ENCODE data around the gene SH2D3C. TPM values are rescaled to one million over a fixed set of nuclear protein-coding genes. Genes with fewer than 3 reads are reported as not detected.

Gene SH2D3C
- total RNA-seq, 1 donor from 2014 or later: 3.4 TPM

DNA sequence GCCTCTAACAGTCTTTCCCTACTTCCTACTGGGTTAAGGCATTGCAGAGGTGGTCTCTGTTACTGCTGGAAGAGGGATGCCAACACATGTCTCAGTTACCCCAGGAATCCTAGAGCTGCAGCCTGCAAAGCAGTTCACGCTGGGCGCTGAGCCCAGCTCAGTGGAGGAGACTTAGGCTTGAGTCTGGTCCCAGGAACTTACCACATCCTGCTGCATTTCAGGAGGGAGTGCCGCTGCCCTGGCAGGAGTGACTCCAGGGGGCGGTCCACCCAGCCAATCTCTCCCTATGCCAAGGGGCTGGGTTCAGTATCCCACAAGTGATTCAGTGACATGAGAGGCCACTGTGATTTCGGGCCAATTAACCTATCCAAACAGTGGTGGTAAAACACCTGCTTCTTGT lies 55.0 kb downstream of the SH2D3C start:
- ATAC-seq (no peak), DNase-seq (ENCODE audit: low spot score) (no peak)

DNA sequence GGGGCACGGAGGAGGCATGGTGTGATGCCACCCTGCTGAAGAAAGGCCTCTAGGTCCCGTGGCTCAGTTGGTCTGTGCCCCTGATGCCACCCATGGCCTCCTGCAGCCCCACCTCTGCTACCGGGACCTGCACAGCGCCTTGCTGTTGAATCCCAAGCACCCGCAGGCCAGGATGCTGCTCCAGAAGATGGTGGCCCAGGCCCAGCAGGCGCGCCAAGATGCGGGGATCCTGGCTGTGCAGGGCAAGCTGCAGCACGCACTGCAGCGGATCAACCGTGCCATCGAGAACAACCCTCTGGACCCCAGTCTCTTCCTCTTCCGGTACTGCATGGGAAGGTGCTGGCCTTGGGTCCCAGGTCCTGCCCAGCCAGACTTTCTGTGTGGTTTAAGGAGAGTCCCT lies 55.5 kb downstream of the SH2D3C start:
- ATAC-seq (no peak), DNase-seq (ENCODE audit: low spot score) (no peak)

DNA sequence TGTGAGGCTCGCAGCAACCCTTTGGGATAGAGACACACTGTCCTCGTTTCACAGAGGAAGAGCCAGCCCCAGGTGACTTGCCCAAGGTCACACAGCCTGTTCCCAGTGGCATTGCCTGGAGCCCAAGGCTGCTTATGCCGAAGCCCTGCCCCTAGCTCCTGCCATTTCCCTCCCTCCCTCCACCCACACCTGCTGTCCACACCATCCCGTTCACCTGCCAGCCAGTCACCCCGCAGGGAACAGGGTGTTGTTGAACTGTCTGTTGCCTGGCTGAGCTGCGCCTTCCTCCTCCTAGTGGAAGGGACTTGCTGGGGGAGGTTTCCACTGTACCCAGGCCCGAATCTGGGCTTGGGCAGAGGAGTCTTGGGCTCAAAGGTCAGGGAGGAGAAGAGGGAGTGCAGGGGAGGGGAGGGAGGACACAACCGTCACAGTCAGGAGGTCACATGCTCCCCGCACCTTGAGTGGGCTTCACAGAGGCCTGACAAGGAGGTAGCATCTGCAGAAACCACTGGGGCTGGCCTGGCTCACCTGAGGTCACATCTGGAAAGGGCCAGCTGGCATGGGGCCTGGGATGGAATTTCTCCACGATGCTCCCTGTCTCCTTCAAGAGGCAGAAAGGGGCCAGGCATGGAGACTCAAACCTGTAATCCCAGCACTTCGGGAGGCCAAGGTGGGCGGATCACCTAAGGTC lies 56.3 kb downstream of the SH2D3C start:
- ATAC-seq: no peak
- DNase-seq (ENCODE audit: low spot score): no peak

DNA sequence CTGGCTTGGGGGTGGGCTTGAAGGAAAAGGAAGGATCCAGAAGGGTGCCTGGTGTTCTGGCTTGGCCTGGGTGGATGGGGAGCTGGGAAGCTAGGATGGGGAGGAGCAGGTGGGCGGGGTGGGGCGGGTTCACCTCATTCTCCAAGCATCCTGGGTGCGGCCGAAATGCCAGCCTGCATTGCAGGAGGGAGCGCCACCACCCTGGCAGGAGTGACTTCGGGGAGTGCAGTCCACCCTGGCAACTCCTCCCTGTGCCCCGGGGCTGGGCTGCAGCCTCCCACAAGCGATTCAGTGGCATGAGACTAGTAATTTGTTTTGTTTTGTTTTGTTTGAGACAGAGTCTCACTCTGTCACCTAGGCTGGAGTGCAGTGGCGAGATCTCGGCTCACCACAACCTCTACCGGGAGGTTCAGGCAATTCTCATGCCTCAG lies 57.1 kb downstream of the SH2D3C start:
- DNase-seq (ENCODE audit: low spot score) (no peak), ATAC-seq (no peak)

DNA sequence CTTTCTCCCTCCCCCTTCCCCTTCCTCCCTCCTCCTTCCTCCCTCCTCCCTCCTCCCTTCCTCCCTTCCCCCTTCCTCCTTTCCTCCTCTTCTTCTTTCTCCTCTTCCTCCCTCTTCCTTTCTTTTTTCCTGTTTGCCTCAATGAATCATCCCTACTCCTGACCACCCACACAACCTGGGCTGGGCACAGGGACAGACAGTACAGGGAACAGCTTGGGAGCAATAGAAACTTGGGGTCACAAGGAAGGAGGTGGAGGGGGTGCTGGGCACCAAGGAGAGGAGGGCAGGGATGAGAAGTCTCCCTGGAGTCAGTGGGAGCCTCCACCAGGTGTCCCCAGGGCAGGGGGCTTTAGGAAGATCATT lies 57.6 kb downstream of the SH2D3C start:
- ATAC-seq (no peak), DNase-seq (ENCODE audit: low spot score) (no peak)

DNA sequence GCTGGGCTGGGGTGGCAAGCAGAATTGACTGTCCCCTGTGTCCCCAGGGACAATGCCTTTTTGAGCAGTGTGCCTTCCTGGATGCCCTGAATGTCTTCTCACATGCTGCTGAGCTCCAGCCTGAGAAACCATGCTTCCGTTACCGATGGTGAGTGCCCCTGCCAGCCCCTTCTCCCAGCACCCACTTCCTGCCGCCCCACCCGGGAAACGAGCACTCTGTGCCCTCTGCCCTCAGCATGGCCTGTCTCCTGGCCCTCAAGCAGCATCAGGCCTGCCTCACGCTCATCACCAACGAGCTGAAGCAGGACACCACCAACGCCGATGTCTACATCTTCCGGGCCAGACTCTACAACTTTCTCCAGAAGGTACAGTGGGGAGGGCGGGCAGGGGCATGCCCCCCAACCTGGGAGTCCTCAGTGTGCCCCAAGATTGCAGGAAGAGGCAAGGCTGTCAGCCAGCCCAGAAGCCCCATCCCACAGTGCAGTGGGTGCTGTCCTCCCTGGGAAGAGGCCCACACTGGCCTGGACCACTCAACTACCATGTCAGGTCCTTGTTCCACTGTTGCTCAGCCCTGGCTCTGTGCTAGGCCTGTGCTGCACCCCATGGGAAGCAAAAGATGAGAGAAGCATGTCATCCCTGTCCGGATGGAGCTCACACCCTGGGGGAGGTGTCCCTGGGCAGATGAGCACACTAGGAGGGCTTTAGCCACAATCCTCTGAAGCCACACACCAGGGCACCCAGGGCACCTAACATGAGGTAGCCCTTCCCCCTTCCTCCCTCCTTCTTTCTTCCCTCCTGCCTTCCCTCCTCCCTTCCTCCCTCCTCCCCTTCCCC lies 58.2 kb downstream of the SH2D3C start:
- ATAC-seq: no peak
- DNase-seq (ENCODE audit: low spot score): no peak

DNA sequence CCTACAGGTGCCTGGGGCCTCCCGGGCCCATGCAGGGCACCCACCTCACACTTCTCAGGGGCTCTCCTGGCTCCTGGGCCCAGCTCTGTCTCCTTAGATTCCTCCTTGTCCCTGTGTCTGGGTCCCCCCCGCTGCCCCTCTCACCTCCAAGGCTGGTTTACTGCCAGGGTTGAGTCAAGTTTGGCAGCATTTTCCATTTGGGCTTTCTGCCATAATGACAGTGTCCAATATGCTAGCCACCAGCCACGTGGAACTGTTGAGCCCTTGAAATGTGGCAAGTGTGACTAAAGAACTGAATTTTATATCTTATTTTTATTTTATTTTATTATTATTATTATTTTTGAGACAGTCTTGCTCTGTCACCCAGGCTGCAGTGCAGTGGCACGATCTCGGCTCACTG lies 60.7 kb downstream of the SH2D3C start:
- DNase-seq (ENCODE audit: low spot score): no peak
- no peak for ATAC-seq

DNA sequence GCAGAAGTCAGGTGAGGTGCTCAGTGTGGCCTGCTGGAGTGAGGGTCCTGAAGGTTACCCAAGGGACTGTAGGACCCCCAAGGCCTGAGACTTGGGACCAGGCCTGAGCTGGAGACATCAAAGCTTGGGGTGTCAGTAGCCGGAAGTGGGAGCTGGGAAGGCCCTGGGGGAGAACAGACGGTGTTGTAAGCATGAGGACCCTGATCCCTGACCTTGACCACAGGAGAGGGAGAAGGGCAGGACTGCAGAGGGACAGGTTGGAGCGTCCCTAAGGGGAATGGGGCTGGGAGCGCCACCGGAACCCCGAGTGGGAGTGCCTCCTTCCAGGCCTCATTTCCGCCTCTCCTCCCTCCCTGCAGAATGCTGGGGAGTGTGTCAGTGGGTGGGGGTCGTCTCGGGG lies 62.1 kb downstream of the SH2D3C start:
- DNase-seq (ENCODE audit: low spot score) (no peak), ATAC-seq (no peak)

DNA sequence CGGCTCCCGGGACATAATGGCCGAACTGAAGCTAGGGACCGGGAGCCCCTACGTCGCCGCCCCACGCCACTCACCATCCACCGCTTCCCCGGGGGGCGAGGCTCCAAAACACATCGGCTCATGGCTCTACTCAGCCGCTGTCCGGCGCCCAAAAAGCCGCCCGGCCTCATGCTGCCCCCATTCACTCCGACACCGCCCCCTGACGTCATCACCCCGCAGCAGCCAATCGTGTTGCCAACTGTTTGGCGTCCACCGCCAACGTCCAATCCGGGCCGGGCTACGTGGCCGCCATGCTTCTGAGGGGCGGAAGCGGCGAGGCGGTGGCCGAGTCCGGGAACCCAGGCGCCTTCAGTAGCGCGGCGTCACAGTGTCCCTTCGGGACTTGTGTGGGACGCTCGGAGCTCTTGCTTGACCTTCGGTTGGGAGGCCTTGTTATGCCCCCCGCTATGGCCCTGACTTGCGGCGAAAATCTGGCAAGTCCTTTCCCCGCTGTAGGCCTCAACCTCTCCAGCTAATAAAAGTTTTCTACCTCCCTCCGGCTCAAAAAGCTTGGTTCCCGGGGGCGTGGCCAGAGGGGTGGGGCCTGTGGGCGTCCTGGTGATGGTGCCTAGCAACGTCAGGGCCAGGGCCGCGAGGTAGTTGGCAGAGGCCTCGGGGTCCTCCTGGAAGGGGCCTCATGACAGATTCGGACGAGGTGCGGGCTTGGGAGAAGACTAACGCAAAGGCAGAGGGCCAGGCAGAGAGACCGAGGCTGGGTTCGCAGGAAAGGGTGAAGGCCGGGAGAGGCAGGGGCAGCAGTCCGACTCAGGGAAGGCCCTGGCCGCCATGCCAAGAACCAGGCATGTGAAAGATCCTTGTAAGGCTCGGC lies 62.8 kb downstream of the SH2D3C start, which contains the start of the genes PTRH1 and TTC16:
TSS of gene PTRH1 (minus strand) at position 194 of the 868 bp plus-strand sequence. CDS start at position 170, 24 bp downstream.
TSS of gene TTC16 (plus strand) at position 610 of the 868 bp plus-strand sequence. CDS start at position 677, 67 bp downstream.
- DNase-seq (ENCODE audit: low spot score) (peak; percentile 97), ATAC-seq (peak; percentile 96)

DNA sequence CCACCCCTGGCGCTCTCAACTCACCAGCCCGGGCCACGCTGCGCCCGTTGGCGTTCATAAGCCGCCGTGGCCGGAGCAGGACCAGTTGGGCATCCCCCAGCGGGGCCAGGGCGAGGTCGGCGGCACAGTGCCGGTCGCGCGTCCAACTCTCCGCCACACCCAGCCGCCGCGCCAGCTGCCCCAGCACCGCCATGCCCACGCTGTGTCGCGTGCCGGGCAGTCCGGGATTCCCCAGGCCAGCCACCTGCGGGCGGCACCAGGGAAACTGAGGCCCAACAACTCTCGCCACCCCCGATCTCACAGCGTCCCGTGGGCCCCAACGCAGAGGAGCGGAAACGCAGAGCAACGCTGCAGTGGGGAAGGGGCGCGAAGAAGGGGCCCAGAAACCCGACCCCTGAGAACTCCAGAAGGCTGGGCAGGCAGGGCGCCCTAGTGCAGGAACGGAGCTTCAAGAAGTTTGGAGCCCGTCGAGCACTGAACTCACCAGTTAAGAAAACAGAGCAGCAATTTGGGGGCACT lies 63.5 kb downstream of the SH2D3C start:
- ATAC-seq: peak; percentile 43
- no peak for DNase-seq (ENCODE audit: low spot score)

DNA sequence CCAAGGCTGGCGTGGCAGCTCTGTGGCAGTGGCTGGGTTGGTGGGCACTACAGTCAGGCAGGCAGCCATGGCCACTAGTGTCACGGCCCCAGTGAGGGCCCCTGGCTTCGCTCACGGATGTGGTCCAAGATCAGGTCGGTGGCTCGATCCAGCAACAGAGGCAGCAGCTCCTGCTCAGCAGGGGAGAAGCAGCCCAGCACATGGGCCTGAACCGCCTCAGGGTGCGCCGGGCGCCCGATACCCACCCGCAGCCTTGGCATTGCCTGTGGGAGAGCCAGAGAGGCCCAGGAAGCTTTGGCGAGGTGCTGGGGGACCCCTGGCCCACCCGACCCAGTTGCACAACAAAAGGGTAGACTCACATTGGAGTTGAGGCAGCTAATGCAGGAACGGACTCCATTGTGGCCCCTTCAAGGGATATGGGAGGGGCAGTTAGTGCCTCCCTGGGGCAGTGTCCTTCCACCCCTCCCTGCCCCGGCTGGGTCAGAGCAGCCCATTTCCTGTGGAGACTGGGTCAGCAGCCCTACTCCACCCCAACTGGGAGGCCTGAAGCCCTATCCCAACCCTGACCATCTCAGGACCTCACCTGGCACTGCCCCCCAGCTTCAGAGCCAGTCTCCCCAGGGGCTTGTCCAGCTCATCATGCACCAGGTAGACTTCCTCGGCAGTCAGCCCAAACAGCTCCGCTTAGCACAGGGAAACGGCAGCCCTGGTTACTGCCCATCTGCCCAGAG lies 64.3 kb downstream of the SH2D3C start:
- DNase-seq (ENCODE audit: low spot score) (no peak), ATAC-seq (no peak)

DNA sequence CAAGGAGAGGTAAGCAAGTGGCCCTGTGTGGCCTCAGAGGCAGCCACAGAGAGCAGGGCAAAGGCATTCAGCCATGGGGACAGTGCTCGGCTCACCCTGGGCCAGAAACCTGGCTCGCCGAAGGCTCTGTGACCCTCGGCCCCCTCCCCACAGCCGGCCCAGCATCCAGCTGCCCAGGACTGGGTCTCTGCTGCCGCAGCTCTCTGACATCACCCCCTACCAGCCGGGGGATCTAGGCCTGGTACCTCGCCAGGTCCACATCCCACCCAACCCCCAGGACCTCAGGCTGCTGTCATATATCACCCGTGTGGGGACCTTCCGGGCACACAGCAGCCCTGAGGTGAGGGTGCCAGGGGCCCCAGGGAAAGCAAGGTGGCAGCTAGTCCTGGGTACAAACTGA lies 65.6 kb downstream of the SH2D3C start:
- ATAC-seq (no peak), DNase-seq (ENCODE audit: low spot score) (no peak)

DNA sequence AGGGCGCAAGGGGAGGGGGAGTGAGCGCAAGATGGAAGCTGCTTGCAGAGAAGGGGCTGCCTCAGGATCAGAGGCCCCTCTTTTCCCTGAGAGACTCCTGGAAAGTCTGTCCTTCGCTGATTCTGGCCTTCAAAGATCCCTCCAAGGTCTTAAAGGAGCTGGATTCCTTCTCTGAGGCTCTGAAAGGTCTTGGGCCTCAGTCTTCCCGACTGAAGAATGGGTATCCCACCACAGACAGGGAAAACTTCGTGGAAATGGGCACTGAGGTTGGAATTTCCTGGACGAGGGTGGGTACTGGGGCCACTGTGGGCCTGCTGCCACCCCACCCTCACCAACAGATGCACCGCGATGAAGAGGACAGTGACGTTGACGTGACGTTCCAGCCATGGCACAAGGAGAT lies 66.1 kb downstream of the SH2D3C start:
- DNase-seq (ENCODE audit: low spot score): no peak
- ATAC-seq: no peak

DNA sequence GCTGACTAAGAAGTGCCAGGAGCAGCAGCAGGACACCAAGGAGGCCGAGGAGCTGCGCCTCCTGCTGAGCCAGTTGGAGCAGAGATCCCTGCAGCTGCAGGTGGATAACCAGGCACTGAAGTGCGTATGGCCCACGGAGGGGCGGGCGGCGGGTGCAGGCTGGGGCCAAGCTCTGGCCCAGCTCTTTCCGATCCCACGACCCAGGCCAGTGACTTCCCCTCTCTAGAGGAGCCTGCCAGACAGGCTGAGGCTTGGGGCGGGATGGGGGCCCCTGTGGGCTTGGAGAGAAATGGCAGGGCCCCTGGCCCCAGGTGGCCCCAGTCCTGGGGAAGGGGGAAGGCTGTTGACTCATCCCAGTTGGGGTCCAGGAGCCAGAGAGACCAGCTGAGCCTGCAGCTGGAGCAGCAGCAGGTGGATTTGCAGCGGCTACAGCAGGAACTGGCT lies 66.6 kb downstream of the SH2D3C start:
- ATAC-seq (no peak), DNase-seq (ENCODE audit: low spot score) (no peak)

DNA sequence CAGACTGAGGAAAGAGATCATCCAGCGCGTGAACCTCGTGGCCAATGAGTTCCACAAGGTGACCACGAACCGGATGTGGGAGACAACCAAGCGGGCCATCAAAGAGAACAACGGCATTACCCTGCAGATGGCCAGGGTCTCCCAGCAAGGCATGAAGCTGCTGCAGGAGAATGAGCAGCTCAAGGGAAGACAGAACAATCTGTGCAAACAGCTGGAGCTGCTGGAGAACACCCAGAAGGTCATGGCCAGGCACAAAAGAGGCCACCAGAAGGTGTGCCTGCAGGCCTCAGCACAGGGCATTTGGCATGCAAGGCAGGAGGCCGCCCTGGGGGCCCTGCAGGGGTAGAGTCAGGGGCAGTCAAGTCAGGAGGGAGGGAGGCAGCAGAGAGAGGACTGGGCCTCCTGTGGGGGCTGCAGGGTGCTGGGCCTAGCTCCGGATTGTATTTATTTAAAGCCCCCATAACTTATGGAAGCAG lies 67.2 kb downstream of the SH2D3C start:
- no peak for DNase-seq (ENCODE audit: low spot score)
- no peak for ATAC-seq

DNA sequence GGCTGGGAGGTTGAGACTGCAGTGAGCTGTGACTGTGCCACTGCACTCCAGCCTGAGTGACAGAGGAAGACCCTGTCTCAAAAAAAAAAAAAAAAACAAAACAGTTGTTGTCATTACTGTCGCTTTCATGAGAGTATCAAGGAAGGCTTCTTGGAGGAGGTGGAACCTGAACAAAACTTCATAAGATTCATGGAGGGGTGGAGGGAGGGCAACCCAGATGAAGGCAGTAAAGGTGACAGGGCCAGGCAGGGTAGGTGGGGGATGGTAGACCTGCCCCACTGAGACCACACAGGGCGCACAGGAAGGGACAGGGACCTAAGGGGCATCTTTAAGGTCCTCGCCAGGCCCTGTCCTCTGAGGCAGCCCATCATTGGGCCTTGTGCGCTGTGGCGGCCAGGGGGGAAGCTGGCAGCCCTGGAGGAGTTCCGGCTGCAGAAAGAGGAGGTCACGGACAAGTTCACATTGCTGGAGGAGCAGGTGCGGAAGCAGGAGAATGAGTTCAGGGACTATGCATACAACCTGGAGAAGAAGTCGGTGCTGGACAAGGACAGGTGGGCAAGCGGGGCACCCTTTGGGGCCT lies 68.2 kb downstream of the SH2D3C start:
- no peak for ATAC-seq

DNA sequence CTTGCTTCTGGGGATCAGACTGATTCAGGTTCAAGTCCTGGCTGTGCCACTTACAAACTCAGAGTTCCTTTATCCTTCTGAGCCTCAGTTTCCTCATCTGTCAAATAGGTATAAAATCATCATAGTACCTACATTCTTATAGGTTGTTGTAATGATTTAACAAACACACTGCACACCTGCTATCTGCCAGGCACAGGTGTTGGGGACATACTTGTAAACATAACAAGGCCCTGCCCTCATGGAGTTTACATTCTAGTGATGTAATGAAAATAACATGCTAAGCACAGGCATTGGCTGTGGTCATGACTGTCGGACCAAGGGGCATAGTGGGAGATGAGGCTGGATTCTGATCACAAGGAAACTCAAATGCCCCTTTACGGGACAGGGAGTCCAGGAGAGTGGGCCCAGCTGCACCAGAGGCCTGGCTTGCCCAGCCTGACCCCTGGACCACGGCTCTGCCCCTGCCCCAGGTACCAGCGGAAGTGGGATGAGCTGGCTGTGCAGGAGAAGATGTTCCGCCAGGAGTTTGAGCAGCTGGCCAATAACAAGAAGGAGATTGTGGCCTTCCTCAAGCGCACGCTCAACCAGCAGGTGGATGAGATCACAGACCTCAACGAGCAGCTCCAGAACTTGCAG lies 69.4 kb downstream of the SH2D3C start:
- ATAC-seq: no peak
- no peak for DNase-seq (ENCODE audit: low spot score)

More for the DNA sequence above, 68.2 kb downstream of the SH2D3C start:
- no peak for DNase-seq (ENCODE audit: low spot score)

DNA sequence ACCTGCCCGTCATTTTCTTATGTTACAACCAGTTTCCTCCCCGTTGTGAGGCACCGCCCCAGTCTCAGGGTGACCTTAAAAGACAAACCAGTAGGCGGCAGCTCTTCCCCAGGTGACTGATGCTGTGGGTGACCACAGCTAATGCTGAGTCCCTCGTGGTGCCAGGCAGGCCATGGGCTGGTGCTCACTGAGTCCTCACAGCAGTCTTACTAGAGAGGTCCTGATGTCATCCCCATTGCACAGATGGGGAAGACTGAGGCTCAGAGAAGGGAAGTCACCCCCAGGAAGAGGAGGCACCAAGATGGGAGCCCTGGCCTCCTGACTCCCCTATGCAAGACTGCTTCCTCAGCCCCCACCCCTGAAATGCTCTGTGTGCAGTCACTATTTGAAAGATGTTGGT lies 70.7 kb downstream of the SH2D3C start:
- ATAC-seq (no peak), DNase-seq (ENCODE audit: low spot score) (no peak)

DNA sequence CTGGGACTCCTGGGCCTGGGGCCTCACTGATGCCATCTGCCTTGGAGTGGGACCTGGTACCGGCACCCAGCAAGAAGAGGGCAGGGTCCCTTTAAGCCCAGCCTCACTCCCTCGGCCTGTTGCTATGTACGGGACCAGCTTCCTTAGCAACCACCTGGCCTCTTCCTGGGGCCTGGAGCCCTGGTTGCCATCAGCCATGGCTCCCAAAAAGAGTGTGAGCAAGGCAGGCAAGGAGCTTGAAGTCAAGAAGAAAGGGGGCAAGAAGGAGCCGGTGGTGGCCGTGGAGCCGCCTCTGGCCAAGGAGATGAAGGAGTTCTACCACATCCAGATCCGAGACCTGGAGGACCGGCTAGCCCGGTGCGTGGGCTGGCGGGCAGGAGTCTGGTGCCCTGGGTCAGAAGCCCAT lies 71.6 kb downstream of the SH2D3C start, which contains the start of gene CFAP157:
TSS of gene CFAP157 (plus strand) at position 153 of the 406 bp plus-strand sequence. CDS start at position 197, 44 bp downstream.
- no peak for DNase-seq (ENCODE audit: low spot score)
- ATAC-seq: peak; percentile 70

All from left lobe of liver (tissue), 2 donors.